Measurements from ENCODE around the gene NGB.

The NGB gene

GRCh38 chr14:77268989-77269600, 1.9 kb downstream of the NGB start:
- ChIA-PET POLR2A (ENCODE audit: low non-redundant PET) (no interaction called here), CTCF (interaction anchor here (0.8 kb wide), 1 partner anchor 116 kb away, joined by 6 read pairs; no protein-coding TSS in a partner anchor)
- TF ChIP-seq CTCF (conservative IDR thresholded peaks at IDR 0.05; ENCODE audit: low read depth), result no peak
- peak; percentile 66 for DNase-seq (ENCODE audit: low spot score)
- H3K27ac ChIP-seq, result peak overlapping the region; percentile 6; the same call in 1 of the 2 replicates

- CTCF ChIA-PET, result interaction anchor here (0.8 to 1.0 kb wide), 3 partner anchors 24 to 115 kb away, joined by 3 to 6 read pairs (median 5); no protein-coding TSS in a partner anchor
- DNase-seq (ENCODE audit: low spot score), result no peak
- TF ChIP-seq CTCF (conservative IDR thresholded peaks at IDR 0.05; ENCODE audit: low read depth), result no peak
- no peak overlapping the region for H3K27ac ChIP-seq
- POLR2A ChIA-PET (ENCODE audit: low non-redundant PET), result no interaction called here
Observed at GRCh38 chr14:77267937-77268699, 2.9 kb downstream of the NGB start.

DNA sequence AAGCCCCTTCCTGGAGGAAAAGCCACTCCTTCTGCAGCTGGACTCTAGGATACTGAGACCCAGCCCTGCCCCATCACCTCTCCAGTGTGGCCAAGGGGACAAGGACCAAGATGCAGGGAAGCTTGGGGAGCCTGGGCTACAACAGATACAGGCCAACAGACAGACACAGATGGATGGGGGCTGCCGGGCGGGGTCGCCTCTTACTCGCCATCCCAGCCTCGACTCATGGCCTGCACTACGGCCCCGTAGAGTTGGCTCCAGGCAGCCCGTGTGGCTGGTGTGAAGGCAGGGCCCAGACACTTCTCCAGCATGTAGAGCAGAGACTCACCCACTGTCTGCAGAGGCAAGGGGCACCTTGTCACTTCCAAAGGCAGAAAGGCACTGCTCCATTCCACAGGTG, 4.7 kb downstream of the NGB start:
- CTCF ChIA-PET, result interaction anchor here (0.6 kb wide), 1 partner anchor 548 kb away, joined by 4 read pairs; no protein-coding TSS in a partner anchor
- H3K27ac ChIP-seq, result no peak overlapping the region
- POLR2A ChIA-PET (ENCODE audit: low non-redundant PET), result no interaction called here
- no peak for TF ChIP-seq CTCF (conservative IDR thresholded peaks at IDR 0.05; ENCODE audit: low read depth)
- DNase-seq (ENCODE audit: low spot score), result no peak

DNA sequence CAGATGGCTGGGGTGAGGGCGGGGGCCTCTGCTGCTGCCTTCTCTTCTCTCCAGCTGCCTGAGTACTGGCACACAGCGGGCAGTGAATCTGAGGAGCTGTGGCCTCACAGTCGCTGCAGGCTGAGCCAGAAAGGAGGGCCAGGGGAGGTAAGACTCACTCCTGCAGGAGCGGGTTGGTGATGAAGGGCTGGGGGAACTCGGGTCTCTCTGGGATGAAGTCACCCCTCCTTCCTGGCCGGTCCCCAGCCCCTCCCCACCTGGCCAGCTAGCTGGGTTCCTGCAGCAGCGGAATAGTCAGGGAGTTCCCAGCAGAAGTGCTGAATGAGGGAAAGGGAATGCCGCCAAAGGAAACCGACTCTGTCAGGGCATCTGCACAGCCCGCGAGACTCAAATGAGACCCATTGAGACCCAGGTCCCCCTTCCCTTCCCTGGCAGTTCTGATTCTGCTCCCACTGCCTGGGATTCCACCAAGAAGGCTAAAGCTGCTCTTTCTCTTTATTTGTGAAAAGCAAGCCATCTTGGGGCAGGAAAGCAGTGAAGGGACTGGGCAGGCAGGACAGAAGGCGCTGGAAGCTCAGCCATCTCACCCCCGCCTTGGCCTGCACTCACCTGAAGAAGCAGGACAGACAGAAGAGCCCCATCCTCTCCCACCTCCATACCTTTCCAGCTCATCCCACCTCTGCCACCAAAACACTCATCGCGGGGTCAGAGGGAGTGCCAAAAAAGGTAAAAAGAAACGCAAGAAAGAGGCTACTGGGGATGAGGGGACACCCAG, 5.3 kb downstream of the NGB start:
- CTCF ChIA-PET, result no interaction called here
- no peak for TF ChIP-seq CTCF (conservative IDR thresholded peaks at IDR 0.05; ENCODE audit: low read depth)
- POLR2A ChIA-PET (ENCODE audit: low non-redundant PET), result no interaction called here
- H3K27ac ChIP-seq, result no peak overlapping the region
- no peak for DNase-seq (ENCODE audit: low spot score)

- ChIA-PET CTCF (no interaction called here), POLR2A (ENCODE audit: low non-redundant PET) (no interaction called here)
- no peak for DNase-seq (ENCODE audit: low spot score)
- no peak overlapping the region for H3K27ac ChIP-seq
- no peak for TF ChIP-seq CTCF (conservative IDR thresholded peaks at IDR 0.05; ENCODE audit: low read depth)
Observed at GRCh38 chr14:77265187-77265515, 5.9 kb downstream of the NGB start.

DNA sequence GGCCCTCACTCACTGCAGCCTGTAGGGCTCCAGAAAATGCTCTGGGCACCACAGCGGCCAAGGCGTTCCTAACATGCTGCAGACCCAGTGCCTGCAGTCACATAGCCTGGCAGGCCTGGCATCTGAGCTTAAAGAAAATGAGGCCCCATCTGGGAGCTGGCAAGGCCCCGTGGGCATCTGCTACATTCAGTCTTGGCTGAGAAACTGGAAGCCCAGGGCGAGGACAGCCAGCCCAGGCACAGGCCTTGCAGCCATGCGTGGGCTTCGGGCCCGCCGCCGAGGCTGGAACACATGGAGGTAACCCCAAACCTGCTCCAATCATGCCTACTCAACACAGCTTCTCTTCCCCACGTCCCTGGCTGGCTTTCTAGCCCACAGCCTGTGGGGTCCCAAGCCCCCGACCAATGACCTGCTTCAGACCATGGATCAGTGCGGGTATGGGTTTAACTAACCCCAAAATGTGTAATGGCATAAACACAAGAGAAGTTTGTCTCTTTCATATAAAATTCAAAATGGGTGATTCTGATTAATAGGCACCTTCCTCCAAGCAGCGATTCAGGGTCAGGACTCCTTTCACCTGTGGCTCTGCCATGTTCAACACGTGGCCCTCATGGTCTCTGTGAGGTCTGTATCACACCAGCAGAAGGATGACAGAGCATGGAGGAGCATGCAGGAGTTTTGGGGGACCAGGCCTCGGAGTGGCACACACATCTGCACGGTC, 6.4 kb downstream of the NGB start:
- ChIA-PET CTCF (interaction anchor here (0.6 kb wide), 1 partner anchor 100 kb away, joined by 3 read pairs; no protein-coding TSS in a partner anchor), POLR2A (ENCODE audit: low non-redundant PET) (no interaction called here)
- DNase-seq (ENCODE audit: low spot score), result no peak
- no peak for TF ChIP-seq CTCF (conservative IDR thresholded peaks at IDR 0.05; ENCODE audit: low read depth)
- H3K27ac ChIP-seq, result no peak overlapping the region
